Central memory CD8-positive, alpha-beta T cell (primary cell): ENCODE data around the gene EHBP1.

ENCODE experiments used
- ATAC-seq: fragments of 150-1000 bp; cut with Tn5 transposase; replicated peaks from 2 replicates; pipeline ENCODE4 v1.10.0; 2022; ENCODE audit warnings: mild to moderate bottlenecking, moderate FRiP score, moderate number of reproducible peaks; ENCODE audit not compliant: poor library complexity, severe bottlenecking; ENCODE audit errors: extremely low read depth
- DNase-seq, 2 donors: peaks; one replicate each; pipeline ENCODE4 v3.0.0; 2021; ENCODE audit warnings: low spot score in 2 of 2
- H3K27ac Mint-ChIP-seq: one replicate; pipeline ENCODE4 v1.8.0; 2022; ENCODE audit warnings: low read depth, mild to moderate bottlenecking, moderate library complexity, mixed read lengths
- H3K27me3 Mint-ChIP-seq: one replicate; pipeline ENCODE4 v1.8.0; 2022; ENCODE audit warnings: mixed read lengths
- H3K36me3 Mint-ChIP-seq: one replicate; pipeline ENCODE4 v1.8.0; 2022; ENCODE audit warnings: mild to moderate bottlenecking, moderate library complexity, mixed read lengths; ENCODE audit not compliant: insufficient read depth
- H3K4me1 Mint-ChIP-seq: one replicate; pipeline ENCODE4 v1.8.0; 2022; ENCODE audit warnings: mixed read lengths
- H3K4me3 Mint-ChIP-seq: one replicate; pipeline ENCODE4 v1.8.0; 2022; ENCODE audit warnings: mild to moderate bottlenecking, moderate library complexity, mixed read lengths
- H3K9me3 Mint-ChIP-seq: one replicate; pipeline ENCODE4 v1.8.0; 2022; ENCODE audit warnings: mixed read lengths

Gene EHBP1

GRCh38 chr2:62783679-62784078 lies 78.2 kb downstream of the EHBP1 start:
- DNase-seq, result no peak
- ATAC-seq, result no peak
- Mint-ChIP-seq H3K27ac (no peak overlapping the region), H3K36me3 (no peaks in the 10 kb centered on the region), H3K4me1 (no peaks in the 10 kb centered on the region), H3K9me3 (peaks cover 6% of the 10 kb centered on the region), H3K27me3 (no peaks in the 10 kb centered on the region), H3K4me3 (no peak overlapping the region)

- Mint-ChIP-seq H3K4me3 (no peak overlapping the region), H3K36me3 (no peaks in the 10 kb centered on the region), H3K27ac (no peak overlapping the region), H3K9me3 (peaks cover 6% of the 10 kb centered on the region), H3K27me3 (no peaks in the 10 kb centered on the region), H3K4me1 (no peaks in the 10 kb centered on the region)
- DNase-seq (no peak), ATAC-seq (no peak)
These were observed 78.8 kb downstream of the EHBP1 start for GRCh38 chr2:62784341-62784740.

- Mint-ChIP-seq H3K4me1 (no peaks in the 10 kb centered on the region), H3K36me3 (no peaks in the 10 kb centered on the region), H3K9me3 (peaks cover 6% of the 10 kb centered on the region), H3K27me3 (no peaks in the 10 kb centered on the region), H3K27ac (no peak overlapping the region), H3K4me3 (no peak overlapping the region)
- ATAC-seq (no peak), DNase-seq (no peak)
These were observed 79.7 kb downstream of the EHBP1 start for GRCh38 chr2:62785216-62785615.

DNA sequence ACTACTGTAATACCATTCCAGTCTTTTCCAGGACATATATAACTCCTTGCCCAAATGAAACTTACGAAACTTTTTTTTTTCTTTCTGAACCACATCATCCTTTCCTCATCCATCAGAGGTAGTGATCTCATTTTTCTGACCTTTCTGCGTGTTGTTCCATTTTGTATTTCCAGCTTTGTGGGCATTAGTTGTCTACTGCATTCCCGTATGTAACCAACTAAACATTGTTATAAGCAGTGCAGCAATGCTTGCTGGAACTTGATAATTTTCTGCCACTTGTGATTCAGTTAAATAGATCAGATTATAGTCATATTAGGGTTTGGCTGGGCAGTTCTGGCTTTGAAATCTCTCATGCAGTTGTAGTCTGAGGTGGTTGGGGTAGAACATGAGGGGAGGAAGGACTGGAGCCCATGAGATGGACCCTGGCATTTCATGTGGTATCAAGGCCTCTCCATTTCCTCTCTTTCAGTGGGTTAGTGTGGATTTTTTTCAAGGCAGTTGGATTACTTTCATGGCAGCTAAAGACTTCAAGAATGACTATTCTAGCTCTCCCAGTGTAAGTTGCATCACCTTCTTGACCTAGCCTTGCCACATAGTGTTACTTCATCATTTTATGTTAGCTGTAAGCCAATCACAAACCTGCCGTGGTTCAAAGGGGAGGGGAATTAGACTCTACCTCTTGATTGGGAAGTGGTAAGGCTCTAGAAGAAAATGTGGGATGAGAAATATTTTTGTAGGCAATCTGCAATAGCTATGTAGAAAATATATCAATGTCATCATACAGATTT lies 80.5 kb downstream of the EHBP1 start:
- ATAC-seq (no peak), DNase-seq (no peak)
- no peaks in the 10 kb centered on the region for H3K36me3 Mint-ChIP-seq
- no peak overlapping the region for H3K27ac Mint-ChIP-seq
- H3K27me3 Mint-ChIP-seq, result no peaks in the 10 kb centered on the region
- no peaks in the 10 kb centered on the region for H3K4me1 Mint-ChIP-seq
- no peak overlapping the region for H3K4me3 Mint-ChIP-seq
- H3K9me3 Mint-ChIP-seq, result peaks cover 6% of the 10 kb centered on the region

GRCh38 chr2:62787386-62787785 lies 81.9 kb downstream of the EHBP1 start:
- peaks cover 6% of the 10 kb centered on the region for H3K9me3 Mint-ChIP-seq
- no peaks in the 10 kb centered on the region for H3K27me3 Mint-ChIP-seq
- no peak overlapping the region for H3K27ac Mint-ChIP-seq
- H3K4me1 Mint-ChIP-seq, result peaks cover 5% of the 10 kb centered on the region
- no peak overlapping the region for H3K4me3 Mint-ChIP-seq
- H3K36me3 Mint-ChIP-seq, result no peaks in the 10 kb centered on the region
- DNase-seq (no peak), ATAC-seq (no peak)

- peaks cover 5% of the 10 kb centered on the region for H3K4me1 Mint-ChIP-seq
- H3K9me3 Mint-ChIP-seq, result no peaks in the 10 kb centered on the region
- H3K4me3 Mint-ChIP-seq, result no peak overlapping the region
- H3K27me3 Mint-ChIP-seq, result no peaks in the 10 kb centered on the region
- no peak for DNase-seq
- no peak overlapping the region for H3K27ac Mint-ChIP-seq
- no peaks in the 10 kb centered on the region for H3K36me3 Mint-ChIP-seq
- no peak for ATAC-seq
These were observed 84.0 kb downstream of the EHBP1 start for GRCh38 chr2:62789518-62789917.

- no peak for ATAC-seq
- Mint-ChIP-seq H3K4me1 (peaks cover 5% of the 10 kb centered on the region), H3K4me3 (no peak overlapping the region), H3K27ac (no peak overlapping the region), H3K27me3 (no peaks in the 10 kb centered on the region), H3K9me3 (no peaks in the 10 kb centered on the region), H3K36me3 (no peaks in the 10 kb centered on the region)
- no peak for DNase-seq
These were observed 84.4 kb downstream of the EHBP1 start for GRCh38 chr2:62789918-62790317.

DNA sequence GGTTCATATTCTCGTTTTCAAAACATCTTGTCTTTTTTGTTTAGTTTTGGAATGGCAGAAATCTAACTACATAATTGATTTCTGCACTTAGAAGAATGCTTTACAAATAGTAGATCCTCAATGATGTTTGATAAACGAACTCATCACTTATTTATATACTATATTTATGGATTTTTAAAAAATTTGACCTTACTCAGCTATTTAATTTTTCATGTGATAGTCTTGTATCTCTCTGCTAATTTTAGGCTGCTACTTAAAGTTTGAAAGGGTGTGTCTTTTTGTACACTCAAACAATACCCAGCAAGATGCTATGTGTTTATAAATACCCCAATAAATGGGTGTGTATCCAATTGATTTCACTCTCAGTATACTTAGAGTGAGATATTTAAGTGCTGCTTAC lies 86.9 kb downstream of the EHBP1 start:
- ATAC-seq, result no peak
- no peak overlapping the region for H3K27ac Mint-ChIP-seq
- no peaks in the 10 kb centered on the region for H3K9me3 Mint-ChIP-seq
- no peak overlapping the region for H3K4me3 Mint-ChIP-seq
- no peak for DNase-seq
- H3K4me1 Mint-ChIP-seq, result peaks cover 5% of the 10 kb centered on the region
- no peaks in the 10 kb centered on the region for H3K27me3 Mint-ChIP-seq
- no peaks in the 10 kb centered on the region for H3K36me3 Mint-ChIP-seq

- no peak overlapping the region for H3K27ac Mint-ChIP-seq
- H3K36me3 Mint-ChIP-seq, result no peaks in the 10 kb centered on the region
- H3K4me3 Mint-ChIP-seq, result no peak overlapping the region
- no peaks in the 10 kb centered on the region for H3K27me3 Mint-ChIP-seq
- DNase-seq, result no peak
- no peak for ATAC-seq
- H3K4me1 Mint-ChIP-seq, result peaks cover 5% of the 10 kb centered on the region
- no peaks in the 10 kb centered on the region for H3K9me3 Mint-ChIP-seq
These were observed 87.7 kb downstream of the EHBP1 start for GRCh38 chr2:62793213-62793612.

- H3K9me3 Mint-ChIP-seq, result no peaks in the 10 kb centered on the region
- no peaks in the 10 kb centered on the region for H3K27me3 Mint-ChIP-seq
- no peak for DNase-seq
- no peak for ATAC-seq
- H3K27ac Mint-ChIP-seq, result no peak overlapping the region
- H3K36me3 Mint-ChIP-seq, result no peaks in the 10 kb centered on the region
- H3K4me3 Mint-ChIP-seq, result no peak overlapping the region
- peaks cover 9% of the 10 kb centered on the region for H3K4me1 Mint-ChIP-seq
These were observed 89.3 kb downstream of the EHBP1 start for GRCh38 chr2:62794791-62795190.

- H3K4me3 Mint-ChIP-seq, result no peak overlapping the region
- no peak for DNase-seq
- H3K27ac Mint-ChIP-seq, result no peak overlapping the region
- no peaks in the 10 kb centered on the region for H3K36me3 Mint-ChIP-seq
- no peaks in the 10 kb centered on the region for H3K27me3 Mint-ChIP-seq
- ATAC-seq, result no peak
- H3K9me3 Mint-ChIP-seq, result no peaks in the 10 kb centered on the region
- peaks cover 15% of the 10 kb centered on the region for H3K4me1 Mint-ChIP-seq
These were observed 89.8 kb downstream of the EHBP1 start for GRCh38 chr2:62795341-62795740.

- Mint-ChIP-seq H3K4me1 (peaks cover 22% of the 10 kb centered on the region), H3K27me3 (no peaks in the 10 kb centered on the region), H3K4me3 (no peak overlapping the region), H3K36me3 (no peaks in the 10 kb centered on the region), H3K9me3 (no peaks in the 10 kb centered on the region), H3K27ac (no peak overlapping the region)
- ATAC-seq (no peak), DNase-seq (no peak)
These were observed 91.6 kb downstream of the EHBP1 start for GRCh38 chr2:62797107-62797506.

DNA sequence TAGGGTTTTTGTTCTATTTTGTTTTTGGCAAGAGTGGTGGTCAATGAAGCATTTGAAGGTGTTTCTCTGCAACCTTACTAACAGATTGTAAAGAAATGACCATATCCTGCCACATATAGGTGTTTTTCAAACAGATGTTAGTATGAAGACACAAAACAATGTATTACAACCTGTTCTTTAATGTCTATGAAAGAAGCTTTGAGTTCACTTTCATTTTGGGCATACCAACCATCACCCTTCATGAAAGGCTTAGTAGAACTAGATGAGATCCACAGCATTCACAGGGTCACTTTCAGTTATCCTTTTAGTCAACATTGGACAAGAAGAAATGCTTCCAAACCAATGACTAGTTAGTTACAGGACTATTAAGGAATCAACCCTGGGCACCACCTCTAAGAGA lies 95.1 kb downstream of the EHBP1 start:
- no peak for DNase-seq
- Mint-ChIP-seq H3K9me3 (no peaks in the 10 kb centered on the region), H3K4me3 (no peak overlapping the region), H3K27ac (no peak overlapping the region), H3K27me3 (no peaks in the 10 kb centered on the region), H3K4me1 (peaks cover 30% of the 10 kb centered on the region), H3K36me3 (no peaks in the 10 kb centered on the region)
- ATAC-seq, result no peak
